AG09319 (cell line): Measurements from ENCODE around the gene URGCP.

Experiments
- DNase-seq: peaks from one replicate; pipeline ENCODE4 v3.0.0-alpha.2; 2010; ENCODE audit warnings: low read depth; ENCODE audit errors: extremely low read depth
- TF ChIP-seq, protein P1 (sequence below): IDR thresholded peaks from 2 replicates; pipeline ENCODE4 v1.5.1; 2011; ENCODE audit warnings: low read depth, mild to moderate bottlenecking, inconsistent platforms, low read length, moderate library complexity

URGCP gene

GRCh38 chr7:43906331-43907010, at the start of gene URGCP:
Gene URGCP, minus strand, starts transcription at chr7:43906596. Its CDS starts 21 bp downstream, at chr7:43906575.
- TF ChIP-seq, protein P1, sequence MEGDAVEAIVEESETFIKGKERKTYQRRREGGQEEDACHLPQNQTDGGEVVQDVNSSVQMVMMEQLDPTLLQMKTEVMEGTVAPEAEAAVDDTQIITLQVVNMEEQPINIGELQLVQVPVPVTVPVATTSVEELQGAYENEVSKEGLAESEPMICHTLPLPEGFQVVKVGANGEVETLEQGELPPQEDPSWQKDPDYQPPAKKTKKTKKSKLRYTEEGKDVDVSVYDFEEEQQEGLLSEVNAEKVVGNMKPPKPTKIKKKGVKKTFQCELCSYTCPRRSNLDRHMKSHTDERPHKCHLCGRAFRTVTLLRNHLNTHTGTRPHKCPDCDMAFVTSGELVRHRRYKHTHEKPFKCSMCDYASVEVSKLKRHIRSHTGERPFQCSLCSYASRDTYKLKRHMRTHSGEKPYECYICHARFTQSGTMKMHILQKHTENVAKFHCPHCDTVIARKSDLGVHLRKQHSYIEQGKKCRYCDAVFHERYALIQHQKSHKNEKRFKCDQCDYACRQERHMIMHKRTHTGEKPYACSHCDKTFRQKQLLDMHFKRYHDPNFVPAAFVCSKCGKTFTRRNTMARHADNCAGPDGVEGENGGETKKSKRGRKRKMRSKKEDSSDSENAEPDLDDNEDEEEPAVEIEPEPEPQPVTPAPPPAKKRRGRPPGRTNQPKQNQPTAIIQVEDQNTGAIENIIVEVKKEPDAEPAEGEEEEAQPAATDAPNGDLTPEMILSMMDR, result no peak
- DNase-seq, result no peak

GRCh38 chr7:43956027-43956426, 49.6 kb upstream of the URGCP start:
- TF ChIP-seq, protein P1, result no peak
- DNase-seq, result no peak

DNA sequence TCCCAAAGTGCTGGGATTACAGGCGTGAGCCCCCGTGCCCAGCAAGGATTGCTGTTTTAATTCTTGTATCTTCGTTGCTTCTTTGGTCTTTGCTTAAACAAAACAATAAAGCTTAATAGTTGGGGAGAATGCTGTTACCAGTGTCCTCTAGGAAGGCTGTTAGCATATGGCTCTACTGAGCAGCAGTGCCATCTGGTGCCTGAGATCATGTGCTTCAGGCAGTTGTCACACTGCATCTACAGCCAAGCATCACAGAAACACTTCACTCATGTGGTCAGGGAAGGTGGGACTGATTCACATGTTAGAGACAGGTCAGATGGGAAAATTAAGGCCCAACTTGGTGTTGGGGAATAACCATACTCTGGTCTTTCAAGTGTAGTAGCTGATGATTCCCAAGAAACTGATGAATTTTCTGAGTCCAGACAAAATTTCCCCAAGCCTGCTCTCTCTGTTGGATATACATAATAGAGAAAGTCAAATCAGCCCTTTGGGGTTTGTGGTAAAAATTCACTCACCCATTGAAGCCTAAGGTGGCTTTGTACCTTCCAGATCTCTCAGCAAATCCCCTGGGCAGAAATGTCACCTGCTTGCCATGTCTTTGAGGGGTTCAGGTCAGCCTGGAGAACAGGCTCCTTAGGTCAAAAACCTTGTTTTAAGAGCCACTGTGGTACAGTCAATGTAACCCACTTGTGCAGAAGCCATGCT, 48.3 kb upstream of the URGCP start:
- DNase-seq, result peak; percentile 8
- TF ChIP-seq, protein P1, result peak; percentile 57

GRCh38 chr7:43953071-43953470, 46.7 kb upstream of the URGCP start:
- TF ChIP-seq, protein P1, result no peak
- DNase-seq, result no peak

GRCh38 chr7:43952028-43952427, 45.6 kb upstream of the URGCP start:
- TF ChIP-seq, protein P1, result no peak
- no peak for DNase-seq

- DNase-seq, result no peak
- TF ChIP-seq, protein P1, result no peak
Observed at GRCh38 chr7:43944286-43944685, 37.9 kb upstream of the URGCP start.
